Lower leg skin (tissue), 3 donors: ENCODE results near the gene LAMC3.

Source experiments
- POLR2A ChIP-seq, 2 donors: fragments of 450-650 bp; IDR thresholded peaks; one replicate each; pipeline ENCODE4 v1.6.1; 2016 to 2017; ENCODE audit warnings: antibody characterized with exemption in 2 of 2, mild to moderate bottlenecking in 1 of 2, moderate library complexity in 1 of 2
- TF ChIP-seq, protein P1 (sequence below), 3 donors: fragments of 450-650 bp; IDR thresholded peaks; one replicate each; pipeline ENCODE4 v1.5.1; 2016; ENCODE audit warnings: antibody characterized with exemption in 3 of 3, mild to moderate bottlenecking in 3 of 3, moderate library complexity in 2 of 3

DNA sequence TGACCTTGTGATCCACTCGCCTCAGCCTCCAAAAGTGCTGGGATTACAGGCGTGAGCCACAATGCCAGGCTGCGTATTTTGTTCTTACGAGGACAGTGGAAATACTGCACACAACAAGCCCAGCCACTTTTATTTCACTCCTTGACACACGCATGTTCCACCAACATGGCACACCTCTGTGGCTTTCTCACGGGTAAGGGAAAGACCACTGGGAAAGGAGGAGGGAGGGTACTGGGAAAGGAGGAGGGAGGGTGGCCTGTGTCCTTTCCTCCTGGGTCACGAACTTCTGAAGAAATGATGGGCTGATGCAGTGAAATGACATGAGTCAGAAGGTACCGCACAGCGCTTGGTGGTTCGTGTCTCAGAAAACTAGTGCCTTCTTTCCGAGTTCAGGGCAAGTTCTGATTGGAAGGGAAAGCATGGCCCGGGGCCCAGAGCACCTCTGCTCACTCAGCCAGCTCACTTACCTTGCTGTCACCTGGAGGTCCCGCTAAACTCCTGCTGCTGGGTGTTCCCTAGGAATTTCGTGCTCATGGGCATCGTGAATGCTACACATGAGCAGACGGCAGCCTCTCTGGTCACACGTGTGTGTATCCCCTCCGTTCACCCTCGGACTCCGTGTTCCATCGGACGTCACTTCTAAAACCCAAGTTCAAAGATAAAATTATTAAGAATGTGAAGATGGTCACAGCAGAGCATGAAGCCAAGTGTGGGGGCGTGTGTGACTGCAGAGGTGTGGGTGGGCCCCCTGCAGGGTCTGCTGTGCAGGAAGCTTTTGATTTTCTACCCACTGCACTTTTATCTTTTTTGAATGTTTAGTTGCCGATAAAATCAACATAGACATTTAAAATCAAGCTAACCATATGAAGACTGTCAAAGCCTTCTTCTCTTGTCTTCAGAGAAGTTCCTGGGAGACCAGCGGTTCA lies 42.9 kb downstream of the LAMC3 start:
- TF ChIP-seq, protein P1, sequence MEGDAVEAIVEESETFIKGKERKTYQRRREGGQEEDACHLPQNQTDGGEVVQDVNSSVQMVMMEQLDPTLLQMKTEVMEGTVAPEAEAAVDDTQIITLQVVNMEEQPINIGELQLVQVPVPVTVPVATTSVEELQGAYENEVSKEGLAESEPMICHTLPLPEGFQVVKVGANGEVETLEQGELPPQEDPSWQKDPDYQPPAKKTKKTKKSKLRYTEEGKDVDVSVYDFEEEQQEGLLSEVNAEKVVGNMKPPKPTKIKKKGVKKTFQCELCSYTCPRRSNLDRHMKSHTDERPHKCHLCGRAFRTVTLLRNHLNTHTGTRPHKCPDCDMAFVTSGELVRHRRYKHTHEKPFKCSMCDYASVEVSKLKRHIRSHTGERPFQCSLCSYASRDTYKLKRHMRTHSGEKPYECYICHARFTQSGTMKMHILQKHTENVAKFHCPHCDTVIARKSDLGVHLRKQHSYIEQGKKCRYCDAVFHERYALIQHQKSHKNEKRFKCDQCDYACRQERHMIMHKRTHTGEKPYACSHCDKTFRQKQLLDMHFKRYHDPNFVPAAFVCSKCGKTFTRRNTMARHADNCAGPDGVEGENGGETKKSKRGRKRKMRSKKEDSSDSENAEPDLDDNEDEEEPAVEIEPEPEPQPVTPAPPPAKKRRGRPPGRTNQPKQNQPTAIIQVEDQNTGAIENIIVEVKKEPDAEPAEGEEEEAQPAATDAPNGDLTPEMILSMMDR (IDR thresholded peaks at IDR 0.05) = no peak
- no peak for TF ChIP-seq POLR2A (IDR thresholded peaks at IDR 0.05)
